IPS-NIHi7 (cell line): Measurements from ENCODE around the gene RYR2.
"Not testable (repeated sequence)": the region's sequence is repeated elsewhere in the genome, so short reads cannot be mapped to it uniquely, and the experiment has no call there.

ENCODE experiments used
- DNase-seq: peaks from one replicate; pipeline ENCODE4 v3.0.0; 2012; ENCODE audit warnings: mixed read lengths; ENCODE audit errors: extremely low spot score

RYR2 gene

GRCh38 chr1:237074371-237075117 lies 32.6 kb downstream of the RYR2 start:
- no peak for DNase-seq

GRCh38 chr1:237084341-237085077 lies 42.5 kb downstream of the RYR2 start:
- no peak for DNase-seq

GRCh38 chr1:237091691-237092090 lies 49.7 kb downstream of the RYR2 start:
- no peak for DNase-seq

- no peak for DNase-seq
Observed at GRCh38 chr1:237093691-237094090, 51.7 kb downstream of the RYR2 start.

GRCh38 chr1:237098541-237098940 lies 56.6 kb downstream of the RYR2 start:
- DNase-seq, result no peak

GRCh38 chr1:237103021-237103420 lies 61.0 kb downstream of the RYR2 start:
- DNase-seq, result no peak

- no peak for DNase-seq
Observed at GRCh38 chr1:237104096-237104495, 62.1 kb downstream of the RYR2 start.

- DNase-seq, result no peak
Observed at GRCh38 chr1:237105826-237106225, 63.8 kb downstream of the RYR2 start.

GRCh38 chr1:237108297-237109040 lies 66.5 kb downstream of the RYR2 start:
- no peak for DNase-seq

GRCh38 chr1:237111807-237112206 lies 69.8 kb downstream of the RYR2 start:
- DNase-seq, result no peak

- DNase-seq, result no peak
Observed at GRCh38 chr1:237112663-237113062, 70.7 kb downstream of the RYR2 start.

GRCh38 chr1:237115035-237115434 lies 73.1 kb downstream of the RYR2 start:
- peak; percentile 78 for DNase-seq

GRCh38 chr1:237119091-237119490 lies 77.1 kb downstream of the RYR2 start:
- no peak for DNase-seq

- DNase-seq, result no peak
Observed at GRCh38 chr1:237120683-237121082, 78.7 kb downstream of the RYR2 start.

- peak; percentile 52 for DNase-seq
Observed at GRCh38 chr1:237124856-237125462, 83.0 kb downstream of the RYR2 start.

- DNase-seq, result no peak
Observed at GRCh38 chr1:237126180-237126579, 84.2 kb downstream of the RYR2 start.

- not testable (repeated sequence) for DNase-seq
Observed at GRCh38 chr1:237127301-237127700, 85.3 kb downstream of the RYR2 start.

- no peak for DNase-seq
Observed at GRCh38 chr1:237133921-237134320, 91.9 kb downstream of the RYR2 start.

- no peak for DNase-seq
Observed at GRCh38 chr1:237134929-237135328, 92.9 kb downstream of the RYR2 start.

- no peak for DNase-seq
Observed at GRCh38 chr1:237138551-237138950, 96.6 kb downstream of the RYR2 start.

- DNase-seq, result no peak
Observed at GRCh38 chr1:237139732-237140131, 97.7 kb downstream of the RYR2 start.

GRCh38 chr1:237140986-237141385 lies 99.0 kb downstream of the RYR2 start:
- DNase-seq, result no peak
